Panc1 (cell line): ENCODE data around the gene KCNH1. TPM values are rescaled to one million over a fixed set of nuclear protein-coding genes. Genes with fewer than 3 reads are reported as not detected.

ENCODE experiments used
- ATAC-seq: fragments of 200-7000 bp; cut with Tn5 transposase; 2 replicates; pipeline ENCODE4 v1.9.1; 2020; ENCODE audit warnings: mild to moderate bottlenecking, moderate library complexity
- BruUV-seq: library from RNA; stranded (reverse); fragments of 400-500 nt; replicated peaks from 2 replicates; lab custom pipeline; 2021; lab: Mats Ljungman, UMichigan
- CTCF ChIA-PET: fragments of 300-600 bp; sonication (Branson Sonifier 250); formaldehyde crosslinking; loops from one replicate; lab custom pipeline; 2022; ENCODE audit warnings: antibody characterized with exemption; lab: Charles Lee
- POLR2A ChIA-PET: fragments of 300-600 bp; sonication (Branson Sonifier 250); formaldehyde crosslinking; loops from one replicate; lab custom pipeline; 2022; ENCODE audit warnings: antibody characterized with exemption; lab: Charles Lee
- DNase-seq: peaks from one replicate; pipeline ENCODE4 v3.0.0-alpha.2; 2010; ENCODE audit warnings: low read depth, low spot score
- H3K27ac ChIP-seq: 2 replicates; pipeline ENCODE4 v1.5.1; 2011; ENCODE audit warnings: mild to moderate bottlenecking, low read length, inconsistent platforms
- H3K27me3 ChIP-seq: fragments of 200-500 bp; sonication (Bioruptor generic); 2 replicates; pipeline ENCODE4 v1.6.0; 2014; ENCODE audit warnings: low read length, inconsistent platforms; ENCODE audit not compliant: control insufficient read depth, insufficient read depth
- H3K36me3 ChIP-seq: fragments of 200-500 bp; sonication (Bioruptor generic); 2 replicates; pipeline ENCODE4 v1.5.1; 2014; ENCODE audit warnings: inconsistent platforms, mild to moderate bottlenecking, low read length, moderate library complexity; ENCODE audit not compliant: control insufficient read depth, insufficient read depth
- H3K4me1 ChIP-seq: 2 replicates; pipeline ENCODE4 v1.5.1; 2011; ENCODE audit warnings: inconsistent platforms, mild to moderate bottlenecking, low read length, moderate library complexity; ENCODE audit not compliant: control insufficient read depth, insufficient read depth
- H3K4me3 ChIP-seq, 2 experiments: 2 replicates each; pipeline ENCODE4 v1.5.1; 2011 to 2012; ENCODE audit warnings: low read depth in 2 of 2, low read length in 2 of 2, mild to moderate bottlenecking in 2 of 2, inconsistent platforms in 1 of 2, moderate library complexity in 1 of 2
- H3K9me3 ChIP-seq: fragments of 200-500 bp; sonication (Bioruptor generic); 2 replicates; pipeline ENCODE4 v1.5.1; 2014; ENCODE audit warnings: low read depth, mild to moderate bottlenecking, inconsistent platforms, low read length, moderate library complexity; ENCODE audit not compliant: control insufficient read depth, insufficient read depth
- CTCF ChIP-seq: fragments of 450-650 bp; IDR thresholded peaks from 2 replicates; pipeline ENCODE4 v1.5.1; 2017; ENCODE audit warnings: mild to moderate bottlenecking
- POLR2AphosphoS5 ChIP-seq: IDR thresholded peaks from 2 replicates; pipeline ENCODE4 v1.6.1; 2012; ENCODE audit warnings: mild to moderate bottlenecking, low read depth, low read length, moderate library complexity
- REST ChIP-seq, 2 experiments: IDR thresholded peaks; 2 replicates each; pipeline ENCODE4 v1.6.1; 2011 to 2012; ENCODE audit warnings: low read depth in 2 of 2, control low read depth in 1 of 2, low read length in 1 of 2, mild to moderate bottlenecking in 1 of 2, moderate library complexity in 1 of 2; ENCODE audit not compliant: insufficient read depth in 1 of 2
- SIN3A ChIP-seq: IDR thresholded peaks from 2 replicates; pipeline ENCODE4 v1.6.1; 2012; ENCODE audit warnings: low read depth, mild to moderate bottlenecking, low read length, moderate library complexity, borderline replicate concordance; ENCODE audit not compliant: insufficient read depth
- TCF7L2 ChIP-seq: IDR thresholded peaks from 2 replicates; pipeline ENCODE4 v1.6.1; 2011; ENCODE audit warnings: mild to moderate bottlenecking, low read depth, low read length, inconsistent platforms
- in situ Hi-C: cut with HindIII; loops from 2 replicates; pipeline ENCODE4 v1.10.0; 2016; ENCODE audit warnings: low sequenced_read_pairs, low pct_unique_long_range_greater_than_20kb
- intact Hi-C: fragments of 100-400 bp; cut with micrococcal nuclease; formaldehyde crosslinking; loops from one replicate; pipeline ENCODE4 v1.10.0; 2022; ENCODE audit not compliant: unreplicated experiment
- total RNA-seq: library from RNA; stranded (reverse); gene quantifications from one replicate; pipeline ENCODE4 v1.2.1, GENCODE V29; 2021; ENCODE audit not compliant: unreplicated experiment

The KCNH1 gene
- total RNA-seq, 1 experiment from 2014 or later = not detected

GRCh38 chr1:210776712-210777111, 357.2 kb downstream of the KCNH1 start:
- in situ Hi-C loops (no loop called here), intact Hi-C loops (no loop called here)
- H3K4me1 ChIP-seq = no peaks in the 10 kb centered on the region
- no peak for ATAC-seq
- no TSS peak for BruUV-seq
- no peak for DNase-seq
- no peaks in the 10 kb centered on the region for H3K9me3 ChIP-seq
- TF ChIP-seq REST (IDR thresholded peaks at IDR 0.05; ENCODE audit: insufficient read depth in 1 of 2, low read depth in 2 of 2, low read length in 1 of 2) (no peak), SIN3A (no peak), CTCF (no peak), TCF7L2 (no peak), POLR2AphosphoS5 (no peak)
- no peaks in the 10 kb centered on the region for H3K27me3 ChIP-seq
- no peaks in the 10 kb centered on the region for H3K36me3 ChIP-seq
- no peak overlapping the region for H3K27ac ChIP-seq
- ChIA-PET CTCF (no interaction called here), POLR2A (no interaction called here)
- H3K4me3 ChIP-seq = no peak overlapping the region

- in situ Hi-C loops = no loop called here
- intact Hi-C loops = no loop called here
- POLR2A ChIA-PET = no interaction called here
- Histone ChIP-seq H3K9me3 (no peaks in the 10 kb centered on the region), H3K27me3 (no peaks in the 10 kb centered on the region), H3K27ac (no peak overlapping the region), H3K4me3 (no peak overlapping the region), H3K36me3 (no peaks in the 10 kb centered on the region), H3K4me1 (no peaks in the 10 kb centered on the region)
- DNase-seq = no peak
- CTCF ChIA-PET = no interaction called here
- ATAC-seq = no peak
- TF ChIP-seq CTCF = no peak
- no peak for TF ChIP-seq SIN3A
- no peak for TF ChIP-seq REST (IDR thresholded peaks at IDR 0.05; ENCODE audit: insufficient read depth in 1 of 2, low read depth in 2 of 2, low read length in 1 of 2)
- TF ChIP-seq POLR2AphosphoS5 = no peak
- TF ChIP-seq TCF7L2 = no peak
- no TSS peak for BruUV-seq
Observed at GRCh38 chr1:210775289-210775688, 358.7 kb downstream of the KCNH1 start.
